ENCODE results near the gene SUSD5. TPM values are rescaled to one million over a fixed set of nuclear protein-coding genes. Genes with fewer than 3 reads are reported as not detected.

The SUSD5 gene
- total and polyA plus RNA-seq, 2 of the 4 experiments (the other 2 are of a cell fraction) = 1.4 to 2.9 TPM

- no peaks in the 10 kb centered on the region for H3K36me3 ChIP-seq (ENCODE audit: control insufficient read depth, insufficient read depth, low read length)
- H2AFZ ChIP-seq (replicated peaks; ENCODE audit: low read length, poor library complexity) = no peak overlapping the region
- H3K9ac ChIP-seq (ENCODE audit: low read depth, low read length) = no peak overlapping the region
- no peak overlapping the region for H2BK5ac ChIP-seq (ENCODE audit: low read depth, low read length, poor library complexity, severe bottlenecking)
- H3K23ac ChIP-seq (ENCODE audit: low read depth, low read length) = no peak overlapping the region
- H2BK120ac ChIP-seq (ENCODE audit: low read depth, low read length) = no peak overlapping the region
- H3K9me1 ChIP-seq (ENCODE audit: insufficient read depth, low read length) = no peaks in the 10 kb centered on the region
- H4K20me1 ChIP-seq (ENCODE audit: insufficient read depth, low read length) = no peaks in the 10 kb centered on the region
- H4K91ac ChIP-seq (ENCODE audit: insufficient read depth, low read depth, low read length) = no peak overlapping the region
- no peak overlapping the region for H4K5ac ChIP-seq (ENCODE audit: low read depth, low read length)
- intact Hi-C loops (cut with micrococcal nuclease) (no loop called here), in situ Hi-C loops (cut with MboI; ENCODE audit: low sequenced_read_pairs) (no loop called here), dilution Hi-C loops (cut with HindIII; ENCODE audit: low sequenced_read_pairs, unreplicated experiment) (no loop called here)
- no peak overlapping the region for H3K18ac ChIP-seq (ENCODE audit: low read depth, low read length)
- no peak overlapping the region for H3K56ac ChIP-seq (ENCODE audit: extremely low read depth, insufficient read depth, low read length)
- no peak overlapping the region for H3K4me3 ChIP-seq (ENCODE audit: insufficient read depth, low read depth, low read length)
- no peak overlapping the region for H2AK9ac ChIP-seq (replicated peaks; ENCODE audit: low read depth, low read length, poor library complexity)
- no CpG with 5 or more reads among the region's 3 CpGs for WGBS, 2 experiments (ENCODE audit: extremely low coverage in 2 of 2, insufficient read length in 1 of 2)
- H3K4me2 ChIP-seq (ENCODE audit: low read depth, low read length) = no peak overlapping the region
- no peak overlapping the region for H3K14ac ChIP-seq (replicated peaks; ENCODE audit: low read depth, low read length)
- H3K4ac ChIP-seq (ENCODE audit: low read depth, low read length) = no peak overlapping the region
- no peaks in the 10 kb centered on the region for H3K27me3 ChIP-seq (ENCODE audit: control insufficient read depth, insufficient read depth, low read length)
- no peak overlapping the region for H2AK5ac ChIP-seq (ENCODE audit: low read depth, low read length)
- H2BK15ac ChIP-seq (ENCODE audit: low read depth, low read length) = no peak overlapping the region
- no peaks in the 10 kb centered on the region for H3K79me1 ChIP-seq (ENCODE audit: low read depth in 1 of 2, low read length in 2 of 2)
- peaks cover 2% of the 10 kb centered on the region; the same call in 1 of the 2 replicates for H3K4me1 ChIP-seq (ENCODE audit: control insufficient read depth, insufficient read depth, low read length)
- DNase-seq = no peak
- no peaks in the 10 kb centered on the region for H3K9me3 ChIP-seq (ENCODE audit: control insufficient read depth, insufficient read depth, low read length)
- H4K8ac ChIP-seq (ENCODE audit: low read depth in 2 of 2, low read length in 2 of 2) = no peak overlapping the region
- no peak overlapping the region for H2BK20ac ChIP-seq (ENCODE audit: low read depth, low read length)
- TF ChIP-seq FOS (IDR thresholded peaks at IDR 0.05; ENCODE audit: low read depth, low read length) (no peak), MAZ (IDR thresholded peaks at IDR 0.05; ENCODE audit: borderline replicate concordance, low read depth, low read length) (no peak), CEBPB (IDR thresholded peaks at IDR 0.05; ENCODE audit: low read depth, low read length) (no peak), SMC3 (IDR thresholded peaks at IDR 0.05; ENCODE audit: low read depth, low read length) (no peak), ELK1 (IDR thresholded peaks at IDR 0.05; ENCODE audit: borderline replicate concordance, low read depth, low read length) (no peak), NFE2L2 (IDR thresholded peaks at IDR 0.05; ENCODE audit: low read depth, low read length) (no peak), RCOR1 (IDR thresholded peaks at IDR 0.05; ENCODE audit: insufficient replicate concordance, low read length) (no peak), CHD1 (IDR thresholded peaks at IDR 0.05; ENCODE audit: low read depth, low read length) (no peak), RFX5 (IDR thresholded peaks at IDR 0.05; ENCODE audit: low read depth, low read length) (no peak), RAD21 (IDR thresholded peaks at IDR 0.05; ENCODE audit: low read length) (no peak), MAFK (IDR thresholded peaks at IDR 0.05; ENCODE audit: low read depth, low read length) (no peak)
- no peak overlapping the region for H3K27ac ChIP-seq (ENCODE audit: insufficient read depth, low read length)
- no TSS peak for BruUV-seq (replicated peaks)
- POLR2A ChIA-PET (ENCODE audit: unreplicated experiment) = no interaction called here
- no peak for ATAC-seq (ENCODE audit: low read depth)
- CTCF ChIA-PET = no interaction called here
Measured at GRCh38 chr3:33159981-33160380, 58.6 kb downstream of the SUSD5 start.

Data from IMR-90 (cell line).